ENCODE measurements around the gene DCAF16. TPM values are rescaled to one million over a fixed set of nuclear protein-coding genes. Genes with fewer than 3 reads are reported as not detected.

DCAF16 gene
- total RNA-seq (2021; ENCODE audit: unreplicated experiment): 65.7 TPM
- polyA plus RNA-seq (2012): 28.4 and 32.5 TPM in 2 replicates
- percentile 98 among the genes with signal in this experiment for Bru-seq, nascent RNA
- BruChase-seq, experiment 1, labeled RNA remaining after a 6-hour chase: percentile 99 among the genes with signal in this experiment
- BruChase-seq, experiment 2, labeled RNA remaining after a 2-hour chase: percentile 99 among the genes with signal in this experiment
- long read RNA-seq, full-length matches to known transcripts: 6 of 30 reads
- long read RNA-seq, partial matches to known transcripts: 3 of 30 reads
- long read RNA-seq, other reads (novel, unspliced or antisense): 21 of 30 reads

GRCh38 chr4:17810260-17811077, at the start of gene DCAF16, which contains the start of gene NCAPG:
Gene DCAF16 (minus strand): TSS chr4:17810757. CDS start chr4:17804141, 6,616 bp downstream.
Gene NCAPG (plus strand): TSS chr4:17810979. CDS start chr4:17811078, 99 bp downstream.
- no peaks in the 10 kb centered on the region for H3K9me3 ChIP-seq (ENCODE audit: control insufficient read depth in 1 of 2, insufficient read depth in 1 of 2, low read depth in 1 of 2, low read length in 2 of 2)
- ChIA-PET POLR2A (interaction anchor here (1.5 kb wide), 1 partner anchor 11 kb away, joined by 4 read pairs; no protein-coding TSS in a partner anchor), CTCF (interaction anchor here (1.1 kb wide), 1 partner anchor 262 kb away, joined by 3 read pairs; no protein-coding TSS in a partner anchor), RAD21 (ENCODE audit: low non-redundant PET in 1 of 2, low total read pairs in 2 of 2, uncharacterized antibody in 2 of 2, unreplicated experiment in 2 of 2) (no interaction called here)
- H3K27ac ChIP-seq (ENCODE audit: low read depth, low read length): peak within 1 kb of the TSS; percentile 84
- H3K27me3 ChIP-seq (ENCODE audit: insufficient read depth, low read length): no peaks in the 10 kb centered on the region
- H3K36me3 ChIP-seq (ENCODE audit: control insufficient read depth in 1 of 2, insufficient read depth in 2 of 2, low read length in 2 of 2): peaks cover 14 to 22% of the 10 kb centered on the region in 2 experiments; a peak in 3 of 4 replicates
- TF ChIP-seq MAX (IDR thresholded peaks at IDR 0.05) (peak; percentile 91), EZH2 (IDR thresholded peaks at IDR 0.05) (no peak), EGR1 (IDR thresholded peaks at IDR 0.05; ENCODE audit: low read depth) (0 out of 2 replicates have a peak, but pooled peaks have one; percentile 8), POLR2A (IDR thresholded peaks at IDR 0.05; ENCODE audit: borderline replicate concordance, extremely low read depth, insufficient read depth, insufficient read length) (peak; percentile 96), CBX3 (IDR thresholded peaks at IDR 0.05; ENCODE audit: low read depth) (peak; percentile 87), ZFX (IDR thresholded peaks at IDR 0.05) (peak; percentile 91), ZBTB33 (IDR thresholded peaks at IDR 0.05; ENCODE audit: extremely low read depth, insufficient replicate concordance, low read length) (peak; percentile 100), SP1 (IDR thresholded peaks at IDR 0.05; ENCODE audit: low read depth) (peak; percentile 69), POLR2AphosphoS5 (IDR thresholded peaks at IDR 0.05; ENCODE audit: low read depth, low read length) (peak; percentile 93), SIN3A (IDR thresholded peaks at IDR 0.05; ENCODE audit: low read depth) (peak; percentile 96), TCF7L2 (IDR thresholded peaks at IDR 0.05; ENCODE audit: borderline replicate concordance, extremely low read depth, insufficient read depth, insufficient read length) (no peak)
- H3K4me3 ChIP-seq (replicated peaks in 1 of 2; ENCODE audit: low read depth in 1 of 2, low read length in 2 of 2): peak within 1 kb of the TSS; percentile 80 to 93
- intact Hi-C loops (cut with micrococcal nuclease): loop anchor here (2.0 kb wide), 1 partner anchor 210 kb away; the partner anchor contains the start of gene LCORL
- peaks cover 5 to 20% of the 10 kb centered on the region in 2 experiments; a peak in 2 of 4 replicates for H3K4me1 ChIP-seq (ENCODE audit: control insufficient read depth in 1 of 2, insufficient read depth in 2 of 2, low read length in 2 of 2)
- H3K4me2 ChIP-seq (ENCODE audit: low read length): peak within 1 kb of the TSS; percentile 85
- no peak within 1 kb of the TSS for H2AFZ ChIP-seq (ENCODE audit: low read depth, low read length, poor library complexity, severe bottlenecking)
- DNase-seq (ENCODE audit: low read depth, low spot score) (peak; percentile 98), ATAC-seq (peak; percentile 89)
- peak within 1 kb of the TSS; percentile 98 for H3K9ac ChIP-seq (ENCODE audit: low read length)
- H4K20me1 ChIP-seq (ENCODE audit: insufficient read depth): peaks cover 24% of the 10 kb centered on the region; the same call in 1 of the 2 replicates
- peaks cover 98% of the 10 kb centered on the region for H3K79me2 ChIP-seq (ENCODE audit: insufficient read depth, low read length)
- H3K9me2 ChIP-seq (ENCODE audit: insufficient read depth): no peaks in the 10 kb centered on the region
- BruUV-seq (replicated peaks): TSS peak; percentile 67
